Prostate gland (tissue), 2 donors: ENCODE measurements around the gene RPTN.
A peak's percentile ranks its signal among the peaks of the same experiment; 100 is the strongest.

ENCODE experiments used
- POLR2A ChIP-seq: fragments of 450-650 bp; IDR thresholded peaks from one replicate; pipeline ENCODE4 v1.6.1; 2016; ENCODE audit warnings: antibody characterized with exemption, mild to moderate bottlenecking
- POLR2AphosphoS5 ChIP-seq: sonication (generic); formaldehyde crosslinking; IDR thresholded peaks from one replicate; pipeline ENCODE4 v1.6.1; 2017; ENCODE audit warnings: antibody characterized with exemption
- TF ChIP-seq, protein P1 (sequence below), 4 experiments: fragments of 200-600 bp in 2 of 4; fragments of 450-650 bp in 2 of 4; sonication (generic) in 2 of 4; IDR thresholded peaks; 1 replicate in 3 of 4; 2 replicates in 1 of 4; pipeline ENCODE4 v1.5.1; 2016 to 2019; ENCODE audit warnings: antibody characterized with exemption in 4 of 4, mild to moderate bottlenecking in 2 of 4, moderate library complexity in 2 of 4

- TF ChIP-seq, protein P1, sequence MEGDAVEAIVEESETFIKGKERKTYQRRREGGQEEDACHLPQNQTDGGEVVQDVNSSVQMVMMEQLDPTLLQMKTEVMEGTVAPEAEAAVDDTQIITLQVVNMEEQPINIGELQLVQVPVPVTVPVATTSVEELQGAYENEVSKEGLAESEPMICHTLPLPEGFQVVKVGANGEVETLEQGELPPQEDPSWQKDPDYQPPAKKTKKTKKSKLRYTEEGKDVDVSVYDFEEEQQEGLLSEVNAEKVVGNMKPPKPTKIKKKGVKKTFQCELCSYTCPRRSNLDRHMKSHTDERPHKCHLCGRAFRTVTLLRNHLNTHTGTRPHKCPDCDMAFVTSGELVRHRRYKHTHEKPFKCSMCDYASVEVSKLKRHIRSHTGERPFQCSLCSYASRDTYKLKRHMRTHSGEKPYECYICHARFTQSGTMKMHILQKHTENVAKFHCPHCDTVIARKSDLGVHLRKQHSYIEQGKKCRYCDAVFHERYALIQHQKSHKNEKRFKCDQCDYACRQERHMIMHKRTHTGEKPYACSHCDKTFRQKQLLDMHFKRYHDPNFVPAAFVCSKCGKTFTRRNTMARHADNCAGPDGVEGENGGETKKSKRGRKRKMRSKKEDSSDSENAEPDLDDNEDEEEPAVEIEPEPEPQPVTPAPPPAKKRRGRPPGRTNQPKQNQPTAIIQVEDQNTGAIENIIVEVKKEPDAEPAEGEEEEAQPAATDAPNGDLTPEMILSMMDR (IDR thresholded peaks at IDR 0.05) = no peak
- TF ChIP-seq POLR2A = no peak
- TF ChIP-seq POLR2AphosphoS5 = peak; percentile 71
Observed at GRCh38 chr1:152167835-152168534, 9.0 kb upstream of the RPTN start.
